ENCODE results near the gene PAQR9.

Gene PAQR9

DNA sequence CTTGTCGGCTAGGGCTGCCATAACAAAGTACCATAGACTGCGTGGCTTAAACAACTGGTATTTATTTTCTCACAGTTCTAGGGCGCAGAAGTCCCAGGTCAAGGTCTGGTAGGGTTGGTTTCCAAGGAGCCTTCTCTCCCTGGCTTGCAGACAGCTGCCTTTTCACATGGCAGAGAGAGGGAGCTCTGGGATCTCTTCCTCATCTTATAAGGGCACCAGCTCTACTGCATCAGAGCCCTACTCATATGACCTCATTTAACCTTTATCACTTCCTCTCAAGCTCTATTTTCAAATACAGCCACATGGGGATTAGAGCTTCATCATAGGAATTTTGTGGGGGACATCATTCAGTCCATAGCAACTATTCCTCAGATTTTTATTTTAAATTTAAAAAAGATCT, 17.6 kb upstream of the PAQR9 start:
- no peaks in the 10 kb centered on the region for H3K79me2 ChIP-seq (ENCODE audit: control insufficient read depth, insufficient read depth, low read length)
- no peaks in the 10 kb centered on the region for H3K4me1 ChIP-seq (ENCODE audit: control insufficient read depth, low read depth, low read length)
- no peak overlapping the region for H3K27ac ChIP-seq (ENCODE audit: low read depth, low read length)
- no peak overlapping the region for H2BK120ac ChIP-seq (ENCODE audit: low read depth, low read length)
- H4K8ac ChIP-seq (ENCODE audit: low read depth, low read length): no peak overlapping the region
- DNase-seq: peak; percentile 71
- H3K9ac ChIP-seq (ENCODE audit: low read length): no peak overlapping the region
- no peak overlapping the region for H4K5ac ChIP-seq (ENCODE audit: low read length)
- H2BK5ac ChIP-seq (ENCODE audit: low read length): no peak overlapping the region
- no peak overlapping the region for H3K18ac ChIP-seq (ENCODE audit: low read length)
- H3K4me3 ChIP-seq (ENCODE audit: low read length): no peak overlapping the region
- H3K4ac ChIP-seq (ENCODE audit: low read depth, low read length): no peak overlapping the region
- no CpG with 5 or more reads among the region's 3 CpGs for WGBS (ENCODE audit: extremely low coverage, insufficient coverage, low lambda C conversion rate)
- no peaks in the 10 kb centered on the region for H3K27me3 ChIP-seq (ENCODE audit: insufficient read depth, low read length, poor library complexity)
- H2BK15ac ChIP-seq (replicated peaks; ENCODE audit: low read depth): no peak overlapping the region
- no peaks in the 10 kb centered on the region for H3K36me3 ChIP-seq (ENCODE audit: control insufficient read depth, insufficient read depth, low read length)
- no peak overlapping the region for H3K23ac ChIP-seq (ENCODE audit: low read length)
- no peak overlapping the region for H3K56ac ChIP-seq (ENCODE audit: low read length)
- no peaks in the 10 kb centered on the region for H3K79me1 ChIP-seq (ENCODE audit: low read length)
- no peak overlapping the region for H2AK5ac ChIP-seq (ENCODE audit: low read length)
- no peak overlapping the region for H3K4me2 ChIP-seq (ENCODE audit: low read length)

DNA sequence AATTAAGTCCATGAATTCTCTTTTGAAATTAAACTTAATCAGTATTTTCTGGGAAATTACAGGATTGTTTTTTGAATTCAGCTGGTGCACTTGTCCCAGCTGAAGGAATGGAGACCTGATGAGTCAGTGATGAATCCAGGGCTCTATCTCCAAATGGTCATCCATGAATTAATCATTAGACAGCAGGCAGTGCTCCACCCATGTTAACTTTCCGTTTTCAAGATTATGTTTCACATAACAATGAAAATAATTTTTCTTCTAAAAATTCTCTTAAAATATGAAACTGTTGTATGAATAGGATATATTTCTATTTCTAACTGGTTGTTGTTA, 13.9 kb upstream of the PAQR9 start:
- no peak overlapping the region for H3K9ac ChIP-seq (ENCODE audit: low read length)
- H3K4me3 ChIP-seq (ENCODE audit: low read length): no peak overlapping the region
- no peaks in the 10 kb centered on the region for H3K79me1 ChIP-seq (ENCODE audit: low read length)
- no peak overlapping the region for H4K5ac ChIP-seq (ENCODE audit: low read length)
- no peak overlapping the region for H3K27ac ChIP-seq (ENCODE audit: low read depth, low read length)
- H3K23ac ChIP-seq (ENCODE audit: low read length): no peak overlapping the region
- H2BK5ac ChIP-seq (ENCODE audit: low read length): no peak overlapping the region
- no peak overlapping the region for H3K56ac ChIP-seq (ENCODE audit: low read length)
- no peak overlapping the region for H4K8ac ChIP-seq (ENCODE audit: low read depth, low read length)
- H2BK120ac ChIP-seq (ENCODE audit: low read depth, low read length): no peak overlapping the region
- no peak overlapping the region for H2AK5ac ChIP-seq (ENCODE audit: low read length)
- no peaks in the 10 kb centered on the region for H3K36me3 ChIP-seq (ENCODE audit: control insufficient read depth, insufficient read depth, low read length)
- H3K4me1 ChIP-seq (ENCODE audit: control insufficient read depth, low read depth, low read length): no peaks in the 10 kb centered on the region
- no peaks in the 10 kb centered on the region for H3K79me2 ChIP-seq (ENCODE audit: control insufficient read depth, insufficient read depth, low read length)
- no peak overlapping the region for H3K4me2 ChIP-seq (ENCODE audit: low read length)
- H3K4ac ChIP-seq (ENCODE audit: low read depth, low read length): no peak overlapping the region
- no peak overlapping the region for H2BK15ac ChIP-seq (replicated peaks; ENCODE audit: low read depth)
- no peak for DNase-seq
- no peaks in the 10 kb centered on the region for H3K27me3 ChIP-seq (ENCODE audit: insufficient read depth, low read length, poor library complexity)
- no peak overlapping the region for H3K18ac ChIP-seq (ENCODE audit: low read length)
- WGBS (ENCODE audit: extremely low coverage, insufficient coverage, low lambda C conversion rate): no CpG with 5 or more reads among the region's 1 CpG

DNA sequence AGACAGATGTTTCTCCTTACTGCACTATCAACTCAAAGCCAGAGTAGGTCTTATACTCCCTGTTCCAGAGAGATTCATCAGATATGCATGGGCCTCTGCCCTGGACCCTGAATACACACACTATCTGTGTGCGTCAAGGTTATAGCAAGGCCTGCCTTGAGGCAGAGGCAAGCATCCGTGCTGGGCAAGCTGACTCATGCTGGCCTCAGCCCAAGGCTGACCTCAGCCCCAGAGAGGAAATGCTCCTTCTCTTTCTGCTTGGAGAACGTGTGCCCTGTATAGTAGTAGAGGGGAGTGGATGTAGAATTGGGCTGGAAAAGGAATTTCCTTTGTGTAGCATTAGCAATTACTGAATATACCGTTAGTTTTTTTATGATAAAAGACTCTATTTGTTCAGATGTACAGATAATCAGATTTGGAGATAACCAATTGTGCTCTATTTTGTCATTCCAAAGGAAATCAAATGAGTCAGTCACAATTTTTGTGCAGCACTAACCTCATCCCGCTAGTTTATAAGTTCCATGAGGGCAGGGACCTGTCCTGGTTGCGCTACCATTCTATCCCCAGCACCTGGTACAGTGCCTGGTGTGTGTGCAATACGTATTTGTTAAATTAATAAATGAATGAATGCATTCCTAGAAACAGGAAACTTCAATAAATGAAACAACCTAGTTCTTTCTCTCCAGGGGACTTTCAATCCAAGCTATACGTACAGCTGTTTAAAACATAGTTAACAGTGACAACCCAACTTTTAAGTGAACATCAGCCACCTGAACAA, 13.3 kb upstream of the PAQR9 start:
- Histone ChIP-seq H4K5ac (ENCODE audit: low read length) (no peak overlapping the region), H3K36me3 (ENCODE audit: control insufficient read depth, insufficient read depth, low read length) (no peaks in the 10 kb centered on the region), H3K4ac (ENCODE audit: low read depth, low read length) (no peak overlapping the region), H3K18ac (ENCODE audit: low read length) (no peak overlapping the region), H3K27me3 (ENCODE audit: insufficient read depth, low read length, poor library complexity) (no peaks in the 10 kb centered on the region), H3K79me1 (ENCODE audit: low read length) (no peaks in the 10 kb centered on the region), H4K8ac (ENCODE audit: low read depth, low read length) (no peak overlapping the region), H3K23ac (ENCODE audit: low read length) (no peak overlapping the region), H3K79me2 (ENCODE audit: control insufficient read depth, insufficient read depth, low read length) (no peaks in the 10 kb centered on the region), H3K9ac (ENCODE audit: low read length) (no peak overlapping the region), H3K4me3 (ENCODE audit: low read length) (no peak overlapping the region), H2AK5ac (ENCODE audit: low read length) (no peak overlapping the region), H3K4me2 (ENCODE audit: low read length) (no peak overlapping the region), H2BK120ac (ENCODE audit: low read depth, low read length) (no peak overlapping the region), H3K4me1 (ENCODE audit: control insufficient read depth, low read depth, low read length) (no peaks in the 10 kb centered on the region), H2BK5ac (ENCODE audit: low read length) (no peak overlapping the region), H3K56ac (ENCODE audit: low read length) (no peak overlapping the region), H2BK15ac (replicated peaks; ENCODE audit: low read depth) (no peak overlapping the region), H3K27ac (ENCODE audit: low read depth, low read length) (no peak overlapping the region)
- peak; percentile 65 for DNase-seq
- WGBS (ENCODE audit: extremely low coverage, insufficient coverage, low lambda C conversion rate): no CpG with 5 or more reads among the region's 8 CpGs

DNA sequence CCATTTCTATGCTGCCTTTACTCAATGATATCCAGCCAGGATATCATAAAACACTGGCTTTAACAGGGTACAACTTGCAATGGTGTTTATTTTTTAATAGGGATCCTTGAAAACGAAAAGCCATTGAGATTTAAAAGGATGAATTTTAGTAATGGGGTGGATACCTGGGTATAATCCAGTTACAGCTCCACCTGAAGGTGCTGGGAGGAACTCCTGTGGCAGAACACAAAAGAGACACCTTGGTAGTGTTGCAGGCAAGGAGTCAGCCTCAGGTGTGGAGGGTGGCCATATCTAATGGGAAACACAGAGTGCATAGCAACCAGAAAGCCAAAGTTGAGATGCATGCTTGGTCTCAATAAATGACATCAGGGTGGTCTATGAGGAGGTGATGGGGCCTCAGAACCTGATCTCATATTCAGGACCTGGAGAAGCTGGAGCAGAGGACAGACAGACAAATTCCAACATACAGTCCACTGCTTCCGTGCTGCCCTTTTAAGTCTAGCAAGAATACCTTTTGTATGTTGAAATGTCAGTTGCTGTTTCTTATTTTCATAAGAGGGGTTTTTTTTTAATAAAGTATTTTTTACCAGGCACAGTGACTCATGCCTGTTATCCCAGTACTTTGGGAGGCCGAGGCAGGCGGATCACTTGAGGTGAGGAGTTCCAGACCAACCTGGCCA, 12.0 kb upstream of the PAQR9 start:
- Histone ChIP-seq H3K4me1 (ENCODE audit: control insufficient read depth, low read depth, low read length) (no peaks in the 10 kb centered on the region), H3K79me2 (ENCODE audit: control insufficient read depth, insufficient read depth, low read length) (no peaks in the 10 kb centered on the region), H2BK120ac (ENCODE audit: low read depth, low read length) (no peak overlapping the region), H3K27ac (ENCODE audit: low read depth, low read length) (no peak overlapping the region), H3K4me2 (ENCODE audit: low read length) (no peak overlapping the region), H3K4ac (ENCODE audit: low read depth, low read length) (no peak overlapping the region), H3K18ac (ENCODE audit: low read length) (no peak overlapping the region), H3K27me3 (ENCODE audit: insufficient read depth, low read length, poor library complexity) (no peaks in the 10 kb centered on the region), H4K8ac (ENCODE audit: low read depth, low read length) (no peak overlapping the region), H3K23ac (ENCODE audit: low read length) (no peak overlapping the region), H3K79me1 (ENCODE audit: low read length) (no peaks in the 10 kb centered on the region), H4K5ac (ENCODE audit: low read length) (no peak overlapping the region), H3K36me3 (ENCODE audit: control insufficient read depth, insufficient read depth, low read length) (no peaks in the 10 kb centered on the region), H2BK5ac (ENCODE audit: low read length) (no peak overlapping the region), H3K9ac (ENCODE audit: low read length) (no peak overlapping the region), H3K4me3 (ENCODE audit: low read length) (no peak overlapping the region), H2BK15ac (replicated peaks; ENCODE audit: low read depth) (no peak overlapping the region), H3K56ac (ENCODE audit: low read length) (no peak overlapping the region), H2AK5ac (ENCODE audit: low read length) (no peak overlapping the region)
- DNase-seq: peak; percentile 46
- WGBS (ENCODE audit: extremely low coverage, insufficient coverage, low lambda C conversion rate): 100% methylated on average over 1 of the region's 4 CpGs

DNA sequence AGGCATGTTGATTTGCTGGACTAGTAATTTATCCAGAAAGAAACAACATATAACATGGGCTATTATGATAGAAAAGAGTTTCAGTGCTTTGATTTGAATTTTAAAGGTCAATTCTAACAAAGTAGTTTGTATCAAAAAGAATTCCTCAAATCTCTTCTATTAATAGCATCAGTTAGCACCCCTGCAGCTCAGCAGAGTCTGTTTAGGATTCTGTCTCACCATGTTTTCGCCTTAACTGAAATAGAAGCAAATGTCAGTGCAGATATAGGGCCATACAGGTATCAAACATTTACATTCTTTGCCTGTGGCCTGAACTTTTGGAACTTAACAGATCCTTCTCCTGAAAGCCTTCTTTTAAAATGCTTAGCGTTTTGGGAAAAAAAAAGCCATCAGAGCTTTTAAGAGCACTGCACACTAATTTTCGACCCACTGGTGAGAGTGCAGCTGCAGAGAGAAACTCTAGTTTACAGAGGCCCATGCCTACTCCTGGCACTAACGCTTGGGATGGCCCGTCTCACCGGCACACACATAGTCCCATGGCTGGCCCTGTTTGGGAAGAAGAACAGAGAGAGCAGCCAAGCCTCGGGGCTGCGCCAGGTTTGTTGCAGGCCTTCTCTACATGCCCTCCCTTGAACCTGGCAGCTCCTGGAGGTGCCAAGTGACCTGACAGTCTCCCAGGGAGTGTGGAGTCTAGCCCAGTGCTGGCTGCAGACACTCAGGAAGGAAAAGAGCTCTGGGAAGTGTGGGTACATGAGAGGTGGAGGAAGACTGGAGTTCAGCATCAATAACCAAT, 9.9 kb upstream of the PAQR9 start:
- H2BK120ac ChIP-seq (ENCODE audit: low read depth, low read length): no peak overlapping the region
- H3K4me3 ChIP-seq (ENCODE audit: low read length): no peak overlapping the region
- DNase-seq: no peak
- H4K5ac ChIP-seq (ENCODE audit: low read length): no peak overlapping the region
- H3K27ac ChIP-seq (ENCODE audit: low read depth, low read length): no peak overlapping the region
- no peak overlapping the region for H3K4me2 ChIP-seq (ENCODE audit: low read length)
- H3K79me1 ChIP-seq (ENCODE audit: low read length): no peaks in the 10 kb centered on the region
- no peaks in the 10 kb centered on the region for H3K4me1 ChIP-seq (ENCODE audit: control insufficient read depth, low read depth, low read length)
- H2BK15ac ChIP-seq (replicated peaks; ENCODE audit: low read depth): no peak overlapping the region
- H3K27me3 ChIP-seq (ENCODE audit: insufficient read depth, low read length, poor library complexity): no peaks in the 10 kb centered on the region
- H3K36me3 ChIP-seq (ENCODE audit: control insufficient read depth, insufficient read depth, low read length): no peaks in the 10 kb centered on the region
- H2BK5ac ChIP-seq (ENCODE audit: low read length): no peak overlapping the region
- WGBS (ENCODE audit: extremely low coverage, insufficient coverage, low lambda C conversion rate): no CpG with 5 or more reads among the region's 8 CpGs
- H3K18ac ChIP-seq (ENCODE audit: low read length): no peak overlapping the region
- H2AK5ac ChIP-seq (ENCODE audit: low read length): no peak overlapping the region
- no peak overlapping the region for H3K9ac ChIP-seq (ENCODE audit: low read length)
- H4K8ac ChIP-seq (ENCODE audit: low read depth, low read length): no peak overlapping the region
- no peaks in the 10 kb centered on the region for H3K79me2 ChIP-seq (ENCODE audit: control insufficient read depth, insufficient read depth, low read length)
- H3K56ac ChIP-seq (ENCODE audit: low read length): no peak overlapping the region
- H3K4ac ChIP-seq (ENCODE audit: low read depth, low read length): no peak overlapping the region
- no peak overlapping the region for H3K23ac ChIP-seq (ENCODE audit: low read length)
